ENCODE measurements around the gene KRTAP2-2. TPM values are rescaled to one million over a fixed set of nuclear protein-coding genes. Genes with fewer than 3 reads are reported as not detected.
A peak's percentile ranks its signal among the peaks of the same experiment; 100 is the strongest.

Gene KRTAP2-2
- total RNA-seq, 1 donor from 2014 or later: not detected

DNA sequence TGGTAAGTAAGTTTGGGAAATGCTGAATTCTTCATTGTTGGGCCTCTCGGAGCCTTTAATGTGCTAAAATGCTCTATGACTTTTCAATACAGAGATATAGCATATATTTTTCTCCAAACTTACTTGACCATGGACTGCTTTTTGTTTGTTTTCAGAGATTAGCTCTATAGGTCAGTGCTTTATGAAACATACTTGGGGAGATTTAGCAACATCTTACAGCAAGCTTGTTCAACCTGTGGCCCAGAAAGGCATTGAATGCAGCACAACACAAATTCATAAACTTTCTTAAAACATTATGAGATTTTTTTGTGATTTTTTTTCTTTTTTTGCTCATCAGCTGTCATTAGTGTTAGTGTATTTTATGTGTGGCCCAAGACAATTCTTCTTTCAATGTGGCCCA, 45.1 kb downstream of the KRTAP2-2 start:
- no peak for TF ChIP-seq CTCF (IDR thresholded peaks at IDR 0.05; ENCODE audit: partially characterized antibody, unreplicated experiment)
- H3K4me1 Mint-ChIP-seq (ENCODE audit: low read depth, unreplicated experiment): peaks cover 17% of the 10 kb centered on the region
- peaks cover 6% of the 10 kb centered on the region for H3K9me3 Mint-ChIP-seq (ENCODE audit: unreplicated experiment)
- H3K27me3 Mint-ChIP-seq (ENCODE audit: unreplicated experiment): peaks cover 8% of the 10 kb centered on the region
- H3K4me3 Mint-ChIP-seq (ENCODE audit: unreplicated experiment): no peak overlapping the region
- H3K36me3 Mint-ChIP-seq (ENCODE audit: unreplicated experiment): no peaks in the 10 kb centered on the region
- no peak for DNase-seq
- no peak overlapping the region for H3K27ac Mint-ChIP-seq (ENCODE audit: unreplicated experiment)

DNA sequence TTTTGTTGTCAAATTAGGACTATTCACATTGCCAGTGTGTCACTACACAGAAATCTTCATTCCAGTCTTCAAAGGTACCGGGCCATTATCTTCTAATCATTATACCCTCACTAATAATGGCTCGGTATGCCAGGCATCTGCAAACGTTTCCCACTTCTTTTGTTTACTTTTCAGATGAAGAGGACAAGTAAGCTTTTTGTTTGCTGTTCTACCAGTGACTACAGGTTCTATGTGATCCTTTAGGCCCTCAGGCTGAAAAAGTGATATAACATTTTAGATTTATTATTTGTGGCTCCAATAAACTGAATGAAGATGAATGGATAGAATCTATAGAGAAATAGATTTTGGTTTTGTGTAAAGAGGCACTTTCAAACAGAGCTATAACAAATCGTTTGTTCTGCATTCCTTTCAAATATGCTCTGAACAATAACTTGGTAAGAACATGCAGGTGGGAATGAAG, 45.7 kb downstream of the KRTAP2-2 start:
- H3K27ac Mint-ChIP-seq (ENCODE audit: unreplicated experiment): no peak overlapping the region
- H3K27me3 Mint-ChIP-seq (ENCODE audit: unreplicated experiment): peaks cover 8% of the 10 kb centered on the region
- TF ChIP-seq CTCF (IDR thresholded peaks at IDR 0.05; ENCODE audit: partially characterized antibody, unreplicated experiment): no peak
- no peak for DNase-seq
- H3K4me1 Mint-ChIP-seq (ENCODE audit: low read depth, unreplicated experiment): peaks cover 17% of the 10 kb centered on the region
- no peak overlapping the region for H3K4me3 Mint-ChIP-seq (ENCODE audit: unreplicated experiment)
- no peaks in the 10 kb centered on the region for H3K36me3 Mint-ChIP-seq (ENCODE audit: unreplicated experiment)
- peaks cover 6% of the 10 kb centered on the region for H3K9me3 Mint-ChIP-seq (ENCODE audit: unreplicated experiment)

GRCh38 chr17:41008811-41009210, 46.2 kb downstream of the KRTAP2-2 start, which contains the start of gene KRTAP3-1:
TSS of gene KRTAP3-1 (minus strand) at chr17:41009128. CDS start at chr17:41009074, 54 bp downstream.
- H3K9me3 Mint-ChIP-seq (ENCODE audit: unreplicated experiment): peaks cover 6% of the 10 kb centered on the region
- H3K4me3 Mint-ChIP-seq (ENCODE audit: unreplicated experiment): no peak within 1 kb of the TSS
- peak; percentile 47 for DNase-seq
- H3K36me3 Mint-ChIP-seq (ENCODE audit: unreplicated experiment): no peaks in the 10 kb centered on the region
- H3K27me3 Mint-ChIP-seq (ENCODE audit: unreplicated experiment): peaks cover 8% of the 10 kb centered on the region
- TF ChIP-seq CTCF (IDR thresholded peaks at IDR 0.05; ENCODE audit: partially characterized antibody, unreplicated experiment): no peak
- H3K27ac Mint-ChIP-seq (ENCODE audit: unreplicated experiment): peak within 1 kb of the TSS; percentile 81
- H3K4me1 Mint-ChIP-seq (ENCODE audit: low read depth, unreplicated experiment): peaks cover 17% of the 10 kb centered on the region

Other genes with a start within 250 kb of the KRTAP2-2 start
- gene KRT10, start 232.6 kb downstream of the KRTAP2-2 start, total RNA-seq (ENCODE audit: unreplicated experiment): 27.1 TPM
- not detected for gene KRT12, start 188.0 kb downstream of the KRTAP2-2 start, total RNA-seq (ENCODE audit: unreplicated experiment)
- not detected for gene KRT20, start 170.0 kb downstream of the KRTAP2-2 start, total RNA-seq (ENCODE audit: unreplicated experiment)
- gene KRT23, start 117.6 kb downstream of the KRTAP2-2 start, total RNA-seq (ENCODE audit: unreplicated experiment): not detected
- gene KRT39, start 88.3 kb downstream of the KRTAP2-2 start, total RNA-seq (ENCODE audit: unreplicated experiment): not detected
- gene KRT40, start 70.9 kb downstream of the KRTAP2-2 start, total RNA-seq (ENCODE audit: unreplicated experiment): not detected
- not detected for gene KRTAP3-3, start 61.1 kb downstream of the KRTAP2-2 start, total RNA-seq (ENCODE audit: unreplicated experiment)
- gene KRTAP3-2, start 55.3 kb downstream of the KRTAP2-2 start, total RNA-seq (ENCODE audit: unreplicated experiment): not detected
- gene KRTAP3-1, start 46.1 kb downstream of the KRTAP2-2 start, total RNA-seq (ENCODE audit: unreplicated experiment): not detected
- gene KRTAP1-5, start 28.0 kb downstream of the KRTAP2-2 start, total RNA-seq (ENCODE audit: unreplicated experiment): not detected
- gene KRTAP1-4, start 25.0 kb downstream of the KRTAP2-2 start, total RNA-seq (ENCODE audit: unreplicated experiment): not detected
- gene KRTAP1-3, start 20.4 kb downstream of the KRTAP2-2 start, total RNA-seq (ENCODE audit: unreplicated experiment): not detected
- not detected for gene KRTAP1-1, start 13.8 kb downstream of the KRTAP2-2 start, total RNA-seq (ENCODE audit: unreplicated experiment)
- gene KRTAP2-1, start 7.9 kb downstream of the KRTAP2-2 start, total RNA-seq (ENCODE audit: unreplicated experiment): not detected
- not detected for gene KRTAP2-3, start 4.9 kb upstream of the KRTAP2-2 start, total RNA-seq (ENCODE audit: unreplicated experiment)
- gene KRTAP2-4, start 10.6 kb upstream of the KRTAP2-2 start, total RNA-seq (ENCODE audit: unreplicated experiment): not detected
- gene KRTAP4-7, start 28.9 kb upstream of the KRTAP2-2 start, total RNA-seq (ENCODE audit: unreplicated experiment): not detected
- not detected for gene KRTAP4-8, start 42.9 kb upstream of the KRTAP2-2 start, total RNA-seq (ENCODE audit: unreplicated experiment)
- not detected for gene KRTAP4-16, start 47.0 kb upstream of the KRTAP2-2 start, total RNA-seq (ENCODE audit: unreplicated experiment)
- not detected for gene KRTAP4-9, start 50.2 kb upstream of the KRTAP2-2 start, total RNA-seq (ENCODE audit: unreplicated experiment)
- not detected for gene KRTAP4-11, start 63.1 kb upstream of the KRTAP2-2 start, total RNA-seq (ENCODE audit: unreplicated experiment)
- not detected for gene KRTAP4-12, start 69.0 kb upstream of the KRTAP2-2 start, total RNA-seq (ENCODE audit: unreplicated experiment)
- gene KRTAP4-6, start 85.3 kb upstream of the KRTAP2-2 start, total RNA-seq (ENCODE audit: unreplicated experiment): not detected
- gene KRTAP4-5, start 94.6 kb upstream of the KRTAP2-2 start, total RNA-seq (ENCODE audit: unreplicated experiment): not detected
- not detected for gene KRTAP4-4, start 105.5 kb upstream of the KRTAP2-2 start, total RNA-seq (ENCODE audit: unreplicated experiment)
- gene KRTAP4-3, start 113.0 kb upstream of the KRTAP2-2 start, total RNA-seq (ENCODE audit: unreplicated experiment): not detected
- gene KRTAP4-2, start 123.0 kb upstream of the KRTAP2-2 start, total RNA-seq (ENCODE audit: unreplicated experiment): not detected
- not detected for gene KRTAP4-1, start 129.7 kb upstream of the KRTAP2-2 start, total RNA-seq (ENCODE audit: unreplicated experiment)
- gene KRTAP9-1, start 134.7 kb upstream of the KRTAP2-2 start, total RNA-seq (ENCODE audit: unreplicated experiment): not detected
- not detected for gene KRTAP9-2, start 171.4 kb upstream of the KRTAP2-2 start, total RNA-seq (ENCODE audit: unreplicated experiment)
- gene KRTAP9-3, start 177.2 kb upstream of the KRTAP2-2 start, total RNA-seq (ENCODE audit: unreplicated experiment): not detected
- gene KRTAP9-8, start 182.8 kb upstream of the KRTAP2-2 start, total RNA-seq (ENCODE audit: unreplicated experiment): not detected
- not detected for gene KRTAP9-4, start 194.5 kb upstream of the KRTAP2-2 start, total RNA-seq (ENCODE audit: unreplicated experiment)
- not detected for gene KRTAP9-9, start 200.2 kb upstream of the KRTAP2-2 start, total RNA-seq (ENCODE audit: unreplicated experiment)
- not detected for gene KRTAP9-6, start 210.1 kb upstream of the KRTAP2-2 start, total RNA-seq (ENCODE audit: unreplicated experiment)
- not detected for gene KRTAP9-7, start 220.5 kb upstream of the KRTAP2-2 start, total RNA-seq (ENCODE audit: unreplicated experiment)
- not detected for gene KRTAP29-1, start 247.6 kb upstream of the KRTAP2-2 start, total RNA-seq (ENCODE audit: unreplicated experiment)

Measured in glutamatergic neuron (in vitro differentiated cells).